ENCODE results near the gene LMO2. TPM values are rescaled to one million over a fixed set of nuclear protein-coding genes. Genes with fewer than 3 reads are reported as not detected.

LMO2 gene
- total RNA-seq, 1 donor: under 0.01 TPM

GRCh38 chr11:33881651-33882503 is 10.0 kb downstream of the LMO2 start:
- H3K4me3 ChIP-seq (ENCODE audit: low read depth, low read length): no peak overlapping the region
- TF ChIP-seq, protein P1, sequence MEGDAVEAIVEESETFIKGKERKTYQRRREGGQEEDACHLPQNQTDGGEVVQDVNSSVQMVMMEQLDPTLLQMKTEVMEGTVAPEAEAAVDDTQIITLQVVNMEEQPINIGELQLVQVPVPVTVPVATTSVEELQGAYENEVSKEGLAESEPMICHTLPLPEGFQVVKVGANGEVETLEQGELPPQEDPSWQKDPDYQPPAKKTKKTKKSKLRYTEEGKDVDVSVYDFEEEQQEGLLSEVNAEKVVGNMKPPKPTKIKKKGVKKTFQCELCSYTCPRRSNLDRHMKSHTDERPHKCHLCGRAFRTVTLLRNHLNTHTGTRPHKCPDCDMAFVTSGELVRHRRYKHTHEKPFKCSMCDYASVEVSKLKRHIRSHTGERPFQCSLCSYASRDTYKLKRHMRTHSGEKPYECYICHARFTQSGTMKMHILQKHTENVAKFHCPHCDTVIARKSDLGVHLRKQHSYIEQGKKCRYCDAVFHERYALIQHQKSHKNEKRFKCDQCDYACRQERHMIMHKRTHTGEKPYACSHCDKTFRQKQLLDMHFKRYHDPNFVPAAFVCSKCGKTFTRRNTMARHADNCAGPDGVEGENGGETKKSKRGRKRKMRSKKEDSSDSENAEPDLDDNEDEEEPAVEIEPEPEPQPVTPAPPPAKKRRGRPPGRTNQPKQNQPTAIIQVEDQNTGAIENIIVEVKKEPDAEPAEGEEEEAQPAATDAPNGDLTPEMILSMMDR (IDR thresholded peaks at IDR 0.05; ENCODE audit: insufficient read depth, low read depth, low read length): no peak
- DNase-seq (ENCODE audit: low read depth): no peak

GRCh38 chr11:33880979-33881378 is 10.9 kb downstream of the LMO2 start:
- no peak for DNase-seq (ENCODE audit: low read depth)
- H3K4me3 ChIP-seq (ENCODE audit: low read depth, low read length): no peak overlapping the region
- TF ChIP-seq, protein P1 (IDR thresholded peaks at IDR 0.05; ENCODE audit: insufficient read depth, low read depth, low read length): no peak

GRCh38 chr11:33879375-33879774 is 12.5 kb downstream of the LMO2 start:
- no peak for DNase-seq (ENCODE audit: low read depth)
- H3K4me3 ChIP-seq (ENCODE audit: low read depth, low read length): no peak overlapping the region
- TF ChIP-seq, protein P1 (IDR thresholded peaks at IDR 0.05; ENCODE audit: insufficient read depth, low read depth, low read length): no peak

- H3K4me3 ChIP-seq (ENCODE audit: low read depth, low read length): no peak overlapping the region
- TF ChIP-seq, protein P1 (IDR thresholded peaks at IDR 0.05; ENCODE audit: insufficient read depth, low read depth, low read length): no peak
- no peak for DNase-seq (ENCODE audit: low read depth)
Observed at GRCh38 chr11:33877038-33877437, 14.8 kb downstream of the LMO2 start.

DNA sequence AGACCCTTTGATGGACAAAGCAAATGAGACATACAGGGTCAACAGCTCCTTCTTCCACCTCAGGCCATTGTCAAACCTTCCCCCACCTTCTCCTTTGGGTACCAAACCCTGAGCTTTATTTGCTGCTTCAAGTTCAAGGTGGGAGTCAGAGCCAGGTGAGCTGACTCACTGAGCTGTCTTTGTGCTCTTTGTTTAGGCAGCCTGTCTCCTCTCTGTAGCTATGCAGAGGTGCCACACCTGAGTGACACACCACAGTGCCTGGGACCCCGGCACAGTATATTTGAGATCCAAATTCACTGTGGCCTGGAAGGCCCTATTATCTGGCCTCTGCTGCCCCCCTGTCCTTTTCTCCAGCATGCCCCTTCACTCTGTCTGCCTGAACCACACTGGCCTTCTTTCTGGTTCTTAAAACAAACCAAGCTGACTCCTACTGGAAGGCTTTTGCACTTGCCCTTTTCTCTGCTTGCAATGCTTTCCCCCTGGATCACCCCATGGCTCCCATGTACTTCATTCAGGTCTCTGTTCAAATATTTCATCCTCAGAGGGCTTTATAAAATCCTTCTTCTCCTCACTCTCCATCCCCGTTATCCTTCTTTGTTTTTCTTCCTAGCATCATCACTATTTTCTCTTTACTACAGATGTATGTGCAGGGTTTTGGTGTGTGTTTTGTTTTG is 16.1 kb downstream of the LMO2 start:
- no peak for DNase-seq (ENCODE audit: low read depth)
- TF ChIP-seq, protein P1 (IDR thresholded peaks at IDR 0.05; ENCODE audit: insufficient read depth, low read depth, low read length): no peak
- H3K4me3 ChIP-seq (ENCODE audit: low read depth, low read length): no peak overlapping the region

GRCh38 chr11:33874910-33875490 is 16.9 kb downstream of the LMO2 start:
- H3K4me3 ChIP-seq (ENCODE audit: low read depth, low read length): no peak overlapping the region
- no peak for DNase-seq (ENCODE audit: low read depth)
- TF ChIP-seq, protein P1 (IDR thresholded peaks at IDR 0.05; ENCODE audit: insufficient read depth, low read depth, low read length): no peak

All from fibroblast of villous mesenchyme (primary cell).